Choroid plexus epithelial cell (primary cell): ENCODE results near the gene RAE1.

ENCODE experiments used
- DNase-seq: peaks from one replicate; pipeline ENCODE4 v3.0.0-alpha.2; 2010; ENCODE audit warnings: low read depth
- H3K4me3 ChIP-seq: 2 replicates; pipeline ENCODE4 v1.5.1; 2011; ENCODE audit warnings: low read depth, mild to moderate bottlenecking, control low read depth, low read length, moderate library complexity
- TF ChIP-seq, protein P1 (sequence below): conservative IDR thresholded peaks from 2 replicates; pipeline ENCODE4 v1.5.1; 2011; ENCODE audit warnings: low read depth, mild to moderate bottlenecking, control low read depth, inconsistent platforms, low read length, moderate library complexity

The RAE1 gene

DNA sequence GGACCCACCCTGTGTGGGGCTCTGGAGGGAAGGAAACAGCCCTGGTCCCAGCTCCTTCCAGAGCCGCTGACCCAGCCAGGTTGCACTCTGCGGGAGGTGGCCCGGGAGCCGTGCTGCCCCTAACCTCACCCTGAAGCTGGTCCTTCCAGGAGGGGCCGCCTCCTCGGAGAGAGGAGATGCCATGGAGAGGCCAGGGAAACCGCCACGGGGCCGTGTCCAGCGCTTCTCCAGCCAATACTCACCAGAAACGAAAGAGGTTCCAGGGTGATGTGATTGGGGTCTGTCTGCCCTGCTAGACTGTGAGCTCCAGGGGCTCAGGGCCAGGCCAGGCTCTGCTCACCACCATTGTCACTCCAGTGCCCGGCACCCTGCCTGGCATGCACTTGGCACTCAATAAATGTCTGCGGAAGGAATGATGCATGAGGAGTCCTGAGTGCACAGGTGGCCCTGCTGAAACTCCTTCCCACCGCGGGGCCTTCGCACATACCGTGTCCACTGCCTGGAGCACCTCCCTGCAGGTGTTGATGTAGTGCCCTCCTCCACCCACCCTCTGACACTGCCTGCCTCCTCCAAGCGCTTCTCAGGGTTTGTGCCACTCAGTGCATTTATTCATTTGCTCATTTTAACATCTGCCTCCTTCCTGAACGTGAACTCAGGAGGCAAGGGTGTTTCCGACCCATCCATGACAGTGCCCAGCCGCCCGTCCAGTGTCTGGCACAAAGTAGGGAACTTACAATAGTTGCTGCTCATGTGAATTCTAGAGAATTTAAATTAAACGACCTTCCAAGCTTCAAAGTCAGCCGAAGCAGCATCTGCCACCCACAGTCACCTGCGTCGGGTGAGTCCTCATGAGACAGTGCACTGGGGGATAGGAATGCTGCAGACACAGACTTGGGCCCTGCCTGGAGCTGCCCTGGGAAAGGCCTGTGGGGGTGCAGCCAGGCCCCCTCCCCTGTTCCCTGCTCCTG is 70.5 kb downstream of the RAE1 start:
- DNase-seq = no peak
- TF ChIP-seq, protein P1, sequence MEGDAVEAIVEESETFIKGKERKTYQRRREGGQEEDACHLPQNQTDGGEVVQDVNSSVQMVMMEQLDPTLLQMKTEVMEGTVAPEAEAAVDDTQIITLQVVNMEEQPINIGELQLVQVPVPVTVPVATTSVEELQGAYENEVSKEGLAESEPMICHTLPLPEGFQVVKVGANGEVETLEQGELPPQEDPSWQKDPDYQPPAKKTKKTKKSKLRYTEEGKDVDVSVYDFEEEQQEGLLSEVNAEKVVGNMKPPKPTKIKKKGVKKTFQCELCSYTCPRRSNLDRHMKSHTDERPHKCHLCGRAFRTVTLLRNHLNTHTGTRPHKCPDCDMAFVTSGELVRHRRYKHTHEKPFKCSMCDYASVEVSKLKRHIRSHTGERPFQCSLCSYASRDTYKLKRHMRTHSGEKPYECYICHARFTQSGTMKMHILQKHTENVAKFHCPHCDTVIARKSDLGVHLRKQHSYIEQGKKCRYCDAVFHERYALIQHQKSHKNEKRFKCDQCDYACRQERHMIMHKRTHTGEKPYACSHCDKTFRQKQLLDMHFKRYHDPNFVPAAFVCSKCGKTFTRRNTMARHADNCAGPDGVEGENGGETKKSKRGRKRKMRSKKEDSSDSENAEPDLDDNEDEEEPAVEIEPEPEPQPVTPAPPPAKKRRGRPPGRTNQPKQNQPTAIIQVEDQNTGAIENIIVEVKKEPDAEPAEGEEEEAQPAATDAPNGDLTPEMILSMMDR = no peak
- no peak overlapping the region for H3K4me3 ChIP-seq

DNA sequence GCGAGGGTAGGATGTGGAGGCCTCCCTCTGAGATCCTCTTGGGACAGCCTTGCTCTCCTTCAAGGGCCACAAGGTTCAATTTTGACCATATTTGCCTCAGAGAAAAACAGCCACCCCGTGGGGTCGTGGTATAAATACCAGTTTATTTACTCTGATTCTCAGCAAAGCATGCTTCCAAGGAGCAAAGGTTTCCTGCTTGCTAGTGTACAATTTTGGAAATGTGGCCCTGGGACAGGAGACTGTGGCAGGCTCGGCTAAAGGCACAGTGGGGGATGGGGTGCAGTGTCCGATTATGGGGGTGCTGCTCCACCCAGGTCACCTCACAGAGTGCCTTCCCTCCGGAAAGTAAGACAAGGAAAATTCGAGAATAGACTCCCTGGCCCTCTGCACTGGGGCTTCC is 71.2 kb downstream of the RAE1 start:
- TF ChIP-seq, protein P1 = no peak
- no peak for DNase-seq
- H3K4me3 ChIP-seq = no peak overlapping the region

DNA sequence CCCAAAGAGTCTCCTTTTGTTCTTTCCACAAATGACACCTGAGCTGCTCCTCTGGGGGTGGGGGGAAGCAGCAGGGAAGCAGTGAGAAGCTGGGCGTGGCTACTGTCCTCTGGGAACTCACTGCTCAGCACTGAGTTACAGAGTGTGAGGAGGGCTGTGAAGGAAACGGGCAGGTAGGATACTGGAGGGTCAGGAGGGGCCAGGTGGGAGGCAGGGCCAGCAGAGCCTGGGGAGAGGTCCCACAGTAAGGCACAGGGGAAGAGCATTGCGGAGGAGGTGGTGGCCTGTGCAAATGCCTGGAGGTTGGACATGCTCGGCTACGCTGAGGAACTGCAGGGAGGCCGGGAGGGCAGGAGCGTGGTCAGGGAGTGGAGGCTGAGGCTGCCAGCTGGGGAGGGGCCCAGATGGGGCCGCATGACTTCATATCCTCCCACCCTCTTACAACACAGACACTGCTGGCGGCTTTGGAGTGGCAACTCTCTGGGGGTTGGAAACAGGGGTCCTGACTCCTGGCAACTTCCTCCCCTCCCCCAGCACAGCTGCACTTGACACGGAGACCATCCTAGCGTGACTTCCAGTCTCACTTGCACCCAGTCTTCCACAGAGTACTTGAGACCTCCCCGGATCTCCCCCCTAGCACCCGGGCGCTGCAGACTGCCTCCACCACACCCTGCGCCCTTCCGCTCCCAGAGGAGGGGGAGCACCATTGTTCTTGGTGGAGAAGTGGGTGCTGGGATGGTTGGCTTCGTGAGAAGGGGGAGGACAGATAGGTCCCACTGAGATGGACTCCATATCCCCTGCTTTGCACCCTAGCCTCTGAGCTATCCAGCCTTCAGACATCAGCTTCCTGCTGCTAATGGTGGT is 74.3 kb downstream of the RAE1 start:
- TF ChIP-seq, protein P1 = no peak
- DNase-seq = peak; percentile 37

DNA sequence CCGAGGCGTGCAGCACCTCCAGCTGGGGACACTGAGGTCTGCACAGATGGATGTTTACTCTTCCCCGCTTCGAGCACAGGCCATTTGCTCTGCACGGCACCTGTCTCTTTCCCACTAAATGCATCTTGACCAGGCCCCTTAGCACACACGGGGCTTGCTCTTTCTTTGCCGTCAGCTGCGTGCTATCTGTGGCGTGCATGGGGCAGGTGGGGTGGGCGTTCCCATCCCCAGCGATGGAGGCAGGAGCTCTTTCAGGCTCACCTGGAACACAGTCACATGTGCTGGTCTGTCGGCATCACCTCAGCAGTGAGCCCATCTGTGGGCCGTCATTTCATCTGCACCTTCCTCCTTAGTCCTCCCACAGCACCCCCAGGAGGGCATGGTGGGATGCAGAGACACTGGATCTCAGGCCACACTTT is 75.2 kb downstream of the RAE1 start:
- DNase-seq = no peak
- H3K4me3 ChIP-seq = no peak overlapping the region
- TF ChIP-seq, protein P1 = no peak

More for the DNA sequence above, 74.3 kb downstream of the RAE1 start:
- H3K4me3 ChIP-seq = no peak overlapping the region

DNA sequence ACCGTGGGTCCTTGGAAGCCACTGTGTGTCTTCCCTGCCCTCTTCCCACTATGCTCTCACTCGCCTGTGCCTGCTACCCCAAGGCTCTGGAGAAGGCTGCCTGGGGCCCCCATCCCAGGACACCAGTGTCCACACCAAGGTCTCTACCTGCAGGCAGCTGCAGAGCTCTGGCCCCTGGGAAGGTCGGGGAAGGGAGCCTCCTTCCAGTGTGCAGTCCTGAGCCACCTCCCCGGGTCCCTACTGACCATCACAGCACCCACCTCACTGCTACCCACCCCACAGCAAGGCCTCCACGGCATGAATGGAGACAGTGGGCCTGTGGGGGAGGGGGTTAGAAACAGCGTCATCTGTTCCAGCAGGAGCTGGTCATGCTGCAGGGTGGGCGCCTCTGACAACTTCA is 75.8 kb downstream of the RAE1 start:
- H3K4me3 ChIP-seq = no peak overlapping the region
- DNase-seq = no peak
- TF ChIP-seq, protein P1 = no peak

DNA sequence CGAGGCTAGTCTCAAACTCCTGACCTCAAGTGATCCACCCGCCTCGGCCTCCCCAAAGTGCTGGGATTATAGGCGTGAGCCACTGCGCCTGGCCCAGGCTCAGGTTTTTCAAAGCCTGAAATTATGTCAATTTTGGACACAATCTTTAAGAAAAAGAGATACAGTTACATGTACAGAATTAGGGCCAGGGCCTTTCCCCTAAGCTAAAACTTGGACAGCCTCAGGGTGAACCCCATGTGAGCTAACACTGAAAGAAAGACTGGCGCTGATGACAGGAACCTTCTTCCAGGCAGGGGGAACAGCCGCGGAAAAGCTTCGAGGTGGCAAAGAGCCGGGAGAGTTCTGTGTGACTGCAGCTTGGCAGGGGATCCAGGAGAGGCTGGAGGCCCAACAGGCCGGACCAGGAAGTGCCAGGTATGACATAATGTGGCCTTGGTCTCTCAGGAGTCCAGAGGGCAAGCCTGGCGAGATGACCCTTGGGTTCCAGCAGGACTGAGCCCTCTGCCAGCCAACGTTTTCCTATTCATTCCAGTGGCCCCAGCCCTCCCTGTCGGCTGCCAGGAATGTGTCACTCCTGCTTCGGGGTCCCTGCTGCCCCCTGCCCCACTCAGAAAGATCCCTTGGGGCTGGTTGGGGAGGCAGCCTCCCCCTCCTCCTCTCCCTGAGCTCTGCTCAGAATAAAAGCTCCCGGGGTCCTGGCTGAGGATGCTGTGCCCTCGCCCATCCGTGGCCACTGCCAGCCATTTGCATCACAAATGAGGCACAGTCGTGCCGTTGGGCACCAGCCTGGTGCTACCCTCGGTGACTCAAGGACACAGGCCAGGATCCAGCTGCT is 77.5 kb downstream of the RAE1 start:
- H3K4me3 ChIP-seq = no peak overlapping the region
- no peak for DNase-seq
- TF ChIP-seq, protein P1 = no peak
